Epidermal melanocyte (primary cell): ENCODE data around the gene STAMBPL1.
"Not testable (repeated sequence)": the region's sequence is repeated elsewhere in the genome, so short reads cannot be mapped to it uniquely, and the experiment has no call there.

Source experiments
- DNase-seq: peaks from one replicate; pipeline ENCODE4 v3.0.0; 2011; ENCODE audit warnings: low spot score; ENCODE audit not compliant: insufficient read length

Gene STAMBPL1

GRCh38 chr10:88879534-88880281 is at the start of gene STAMBPL1:
Gene STAMBPL1 (plus strand): TSS chr10:88880245. CDS start chr10:88901709, 21,464 bp downstream.
- DNase-seq: no peak

GRCh38 chr10:88830643-88831268 is 49.3 kb upstream of the STAMBPL1 start:
- DNase-seq: no peak

- DNase-seq: no peak
These were observed 48.3 kb upstream of the STAMBPL1 start for GRCh38 chr10:88831709-88832108.

- no peak for DNase-seq
These were observed 47.7 kb upstream of the STAMBPL1 start for GRCh38 chr10:88832376-88832775.

- DNase-seq: no peak
These were observed 46.9 kb upstream of the STAMBPL1 start for GRCh38 chr10:88833156-88833555.

- DNase-seq: no peak
These were observed 46.3 kb upstream of the STAMBPL1 start for GRCh38 chr10:88833723-88834122.

GRCh38 chr10:88835096-88835909 is 44.7 kb upstream of the STAMBPL1 start:
- DNase-seq: peak; percentile 68

- DNase-seq: no peak
These were observed 44.2 kb upstream of the STAMBPL1 start for GRCh38 chr10:88835910-88836221.

GRCh38 chr10:88837632-88838031 is 42.4 kb upstream of the STAMBPL1 start:
- DNase-seq: not testable (repeated sequence)

GRCh38 chr10:88838766-88839350 is 41.2 kb upstream of the STAMBPL1 start:
- DNase-seq: no peak

- DNase-seq: no peak
These were observed 39.9 kb upstream of the STAMBPL1 start for GRCh38 chr10:88840104-88840503.

GRCh38 chr10:88840881-88841280 is 39.2 kb upstream of the STAMBPL1 start:
- no peak for DNase-seq

GRCh38 chr10:88841316-88842111 is 38.5 kb upstream of the STAMBPL1 start:
- DNase-seq: no peak

- DNase-seq: no peak
These were observed 36.9 kb upstream of the STAMBPL1 start for GRCh38 chr10:88843171-88843570.

GRCh38 chr10:88848499-88848898 is 31.5 kb upstream of the STAMBPL1 start:
- DNase-seq: peak; percentile 20

- no peak for DNase-seq
These were observed 30.8 kb upstream of the STAMBPL1 start for GRCh38 chr10:88849234-88849633.

GRCh38 chr10:88850712-88851111 is 29.3 kb upstream of the STAMBPL1 start:
- no peak for DNase-seq

GRCh38 chr10:88851706-88852105 is 28.3 kb upstream of the STAMBPL1 start, which contains the start of gene ANKRD22:
Gene ANKRD22 (minus strand): TSS chr10:88851844. CDS start chr10:88851607, 237 bp downstream.
- no peak for DNase-seq

- DNase-seq: no peak
These were observed 27.7 kb upstream of the STAMBPL1 start for GRCh38 chr10:88852327-88852726.

- no peak for DNase-seq
These were observed 26.7 kb upstream of the STAMBPL1 start for GRCh38 chr10:88853155-88853881.
